SK-N-SH (cell line): ENCODE results near the gene SCNN1B. TPM values are rescaled to one million over a fixed set of nuclear protein-coding genes. Genes with fewer than 3 reads are reported as not detected.
"Not testable (repeated sequence)": the region's sequence is repeated elsewhere in the genome, so short reads cannot be mapped to it uniquely, and the experiment has no call there.

Source experiments
- CTCF ChIA-PET: fragments of 300-600, 350-600 bp; formaldehyde crosslinking; extraction: SDS; loops from one replicate; lab custom pipeline; 2021; lab: Yijun Ruan, JAX
- POLR2A ChIA-PET: fragments of 350-600 bp; sonication (Branson Sonifier 250); formaldehyde crosslinking; extraction: SDS; loops from one replicate; lab custom pipeline; 2020; ENCODE audit warnings: antibody characterized with exemption, inconsistent platforms; lab: Yijun Ruan, JAX
- DNase-seq: peaks from one replicate; pipeline ENCODE4 v3.0.0; 2012
- H2AFZ ChIP-seq: fragments of 200-600 bp; sonication (generic); 2 replicates; pipeline ENCODE4 v1.8.1; 2016; ENCODE audit warnings: antibody characterized with exemption, mild to moderate bottlenecking, low read depth
- H3F3A ChIP-seq: fragments of 200-600 bp; sonication (generic); replicated peaks from 2 replicates; pipeline ENCODE3; 2016; ENCODE audit warnings: antibody characterized with exemption, mild to moderate bottlenecking; ENCODE audit not compliant: insufficient read depth
- H3K27ac ChIP-seq, 2 experiments: fragments of 200-500 bp in 1 of 2; fragments of 200-600 bp in 1 of 2; sonication (Bioruptor generic) in 1 of 2; sonication (generic), shearing (Covaris generic) in 1 of 2; 2 replicates each; pipeline versions ENCODE4 v1.5.1 to v1.6.1; 2014 to 2016; ENCODE audit warnings: low read depth in 2 of 2, inconsistent platforms in 1 of 2, low read length in 1 of 2, mild to moderate bottlenecking in 1 of 2, mixed read lengths in 1 of 2
- H3K27me3 ChIP-seq: fragments of 200-600 bp; sonication (generic), shearing (Covaris generic); 2 replicates; pipeline ENCODE4 v1.6.1; 2016; ENCODE audit warnings: mixed run types; ENCODE audit not compliant: insufficient read depth
- H3K36me3 ChIP-seq, 2 experiments: fragments of 200-500 bp in 1 of 2; fragments of 200-600 bp in 1 of 2; sonication (Bioruptor generic) in 1 of 2; sonication (generic) in 1 of 2; replicated peaks in 1 of 2; 2 replicates each; pipeline versions ENCODE3 to v1.5.1; 2014 to 2016; ENCODE audit warnings: low read length in 1 of 2, mild to moderate bottlenecking in 1 of 2; ENCODE audit not compliant: insufficient read depth in 2 of 2, control insufficient read depth in 1 of 2
- H3K4me1 ChIP-seq, 2 experiments: fragments of 200-500 bp in 1 of 2; fragments of 200-600 bp in 1 of 2; sonication (Bioruptor generic) in 1 of 2; sonication (generic), shearing (Covaris generic) in 1 of 2; 2 replicates each; pipeline versions ENCODE4 v1.5.1 to v1.6.1; 2014 to 2016; ENCODE audit warnings: low read depth in 1 of 2, low read length in 1 of 2, mixed run types in 1 of 2; ENCODE audit not compliant: insufficient read depth in 2 of 2, control insufficient read depth in 1 of 2
- H3K4me2 ChIP-seq: fragments of 200-600 bp; sonication (generic), shearing (Covaris generic); 2 replicates; pipeline ENCODE4 v1.6.1; 2017; ENCODE audit warnings: mixed run types
- H3K4me3 ChIP-seq, 2 experiments: fragments of 200-500 bp in 1 of 2; fragments of 200-600 bp in 1 of 2; sonication (Bioruptor generic) in 1 of 2; sonication (generic), shearing (Covaris generic) in 1 of 2; 2 replicates each; pipeline versions ENCODE4 v1.5.1 to v1.8.1; 2014 to 2016; ENCODE audit warnings: low read depth in 2 of 2, inconsistent platforms in 1 of 2, low read length in 1 of 2, mild to moderate bottlenecking in 1 of 2, mixed read lengths in 1 of 2, moderate library complexity in 1 of 2
- H3K79me2 ChIP-seq: fragments of 200-600 bp; sonication (generic); 2 replicates; pipeline ENCODE4 v1.8.1; 2017; ENCODE audit warnings: mild to moderate bottlenecking; ENCODE audit not compliant: insufficient read depth
- H3K9ac ChIP-seq: fragments of 200-600 bp; sonication (generic); 2 replicates; pipeline ENCODE4 v1.6.1; 2017; ENCODE audit warnings: mixed run types
- H3K9me2 ChIP-seq: fragments of 200-600 bp; sonication (generic); 2 replicates; pipeline ENCODE4 v1.6.1; 2017; ENCODE audit warnings: mixed run types
- H3K9me3 ChIP-seq: fragments of 200-600 bp; sonication (generic); 2 replicates; pipeline ENCODE4 v1.6.1; 2017; ENCODE audit warnings: mixed run types, mild to moderate bottlenecking, moderate library complexity
- H4K20me1 ChIP-seq: fragments of 200-600 bp; sonication (generic); 2 replicates; pipeline ENCODE4 v1.6.1; 2017; ENCODE audit warnings: mild to moderate bottlenecking, mixed run types; ENCODE audit not compliant: insufficient read depth
- EP300 ChIP-seq, 2 experiments: IDR thresholded peaks; 2 replicates each; pipeline versions ENCODE4 v1.4.0 to v1.6.1; 2012; ENCODE audit warnings: borderline replicate concordance in 1 of 2, low read depth in 1 of 2, low read length in 1 of 2
- FOSL2 ChIP-seq: IDR thresholded peaks from 2 replicates; pipeline ENCODE4 v1.4.0; 2012; ENCODE audit warnings: low read depth, mild to moderate bottlenecking, moderate library complexity, borderline replicate concordance
- GATA2 ChIP-seq: sonication (generic); formaldehyde crosslinking; IDR thresholded peaks from 2 replicates; pipeline ENCODE4 v1.5.0; 2020; ENCODE audit warnings: mild to moderate bottlenecking, missing genetic modification reagents
- MEF2A ChIP-seq: IDR thresholded peaks from 2 replicates; pipeline ENCODE4 v1.4.0; 2012; ENCODE audit warnings: low read depth, borderline replicate concordance
- NRF1 ChIP-seq: IDR thresholded peaks from 2 replicates; pipeline ENCODE4 v1.6.1; 2012; ENCODE audit warnings: low read depth, mild to moderate bottlenecking, low read length
- POLR2AphosphoS5 ChIP-seq: IDR thresholded peaks from 2 replicates; pipeline ENCODE4 v1.6.1; 2012; ENCODE audit warnings: low read depth, low read length
- RFX5 ChIP-seq: IDR thresholded peaks from 2 replicates; pipeline ENCODE4 v1.6.1; 2012; ENCODE audit warnings: mild to moderate bottlenecking, improper control_type of control experiment, low read length
- SMC3 ChIP-seq: IDR thresholded peaks from 2 replicates; pipeline ENCODE4 v1.6.1; 2012; ENCODE audit warnings: low read depth, low read length, improper control_type of control experiment
- YY1 ChIP-seq: IDR thresholded peaks from 2 replicates; pipeline ENCODE4 v1.4.0; 2012; ENCODE audit warnings: low read depth, mild to moderate bottlenecking
- WGBS: methylation state at CpG from one replicate; pipeline ENCODE4 v1.1.6; 2017; ENCODE audit warnings: low lambda C conversion rate; 5-methylcytosine and 5-hydroxymethylcytosine counted together
- polyA plus RNA-seq, 3 experiments: library from polyadenylated mRNA; depleted of rRNA; stranded (reverse); fragments of >200 nt; gene quantifications; 2 replicates each; pipeline ENCODE4 v1.2.3, GENCODE V29; 2012
- TF ChIP-seq, protein P1 (sequence below): IDR thresholded peaks from 2 replicates; pipeline ENCODE4; 2012
- TF ChIP-seq, protein P2 (sequence below): fragments of 200-600 bp; sonication (generic); IDR thresholded peaks from 2 replicates; pipeline ENCODE4 v1.6.1; 2017; ENCODE audit warnings: antibody characterized with exemption, mild to moderate bottlenecking, moderate library complexity

SCNN1B gene
- polyA plus RNA-seq, 1 of the 3 experiments (the other 2 are of a cell fraction): not detected

DNA sequence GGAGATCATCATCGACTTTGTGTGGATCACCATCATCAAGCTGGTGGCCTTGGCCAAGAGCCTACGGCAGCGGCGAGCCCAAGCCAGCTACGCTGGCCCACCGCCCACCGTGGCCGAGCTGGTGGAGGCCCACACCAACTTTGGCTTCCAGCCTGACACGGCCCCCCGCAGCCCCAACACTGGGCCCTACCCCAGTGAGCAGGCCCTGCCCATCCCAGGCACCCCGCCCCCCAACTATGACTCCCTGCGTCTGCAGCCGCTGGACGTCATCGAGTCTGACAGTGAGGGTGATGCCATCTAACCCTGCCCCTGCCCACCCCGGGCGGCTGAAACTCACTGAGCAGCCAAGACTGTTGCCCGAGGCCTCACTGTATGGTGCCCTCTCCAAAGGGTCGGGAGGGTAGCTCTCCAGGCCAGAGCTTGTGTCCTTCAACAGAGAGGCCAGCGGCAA lies 78.4 kb downstream of the SCNN1B start:
- Histone ChIP-seq H3K79me2 (no peaks in the 10 kb centered on the region), H3F3A (no peaks in the 10 kb centered on the region), H3K4me3 (no peak overlapping the region), H3K27me3 (no peaks in the 10 kb centered on the region), H3K27ac (no peak overlapping the region), H2AFZ (no peak overlapping the region), H3K4me2 (no peak overlapping the region), H4K20me1 (no peaks in the 10 kb centered on the region), H3K36me3 (no peaks in the 10 kb centered on the region), H3K4me1 (no peaks in the 10 kb centered on the region), H3K9me2 (no peaks in the 10 kb centered on the region), H3K9me3 (no peaks in the 10 kb centered on the region), H3K9ac (no peak overlapping the region)
- CTCF ChIA-PET: interaction anchor here (0.9 to 1.6 kb wide), 4 partner anchors 53 to 482 kb away, joined by 3 to 4 read pairs (median 4); no protein-coding TSS in a partner anchor
- no peak for DNase-seq
- POLR2A ChIA-PET: no interaction called here
- TF ChIP-seq NRF1: no peak
- TF ChIP-seq EP300 (IDR thresholded peaks at IDR 0.05; ENCODE audit: borderline replicate concordance in 1 of 2, low read depth in 1 of 2, low read length in 1 of 2): no peak
- TF ChIP-seq, protein P1, sequence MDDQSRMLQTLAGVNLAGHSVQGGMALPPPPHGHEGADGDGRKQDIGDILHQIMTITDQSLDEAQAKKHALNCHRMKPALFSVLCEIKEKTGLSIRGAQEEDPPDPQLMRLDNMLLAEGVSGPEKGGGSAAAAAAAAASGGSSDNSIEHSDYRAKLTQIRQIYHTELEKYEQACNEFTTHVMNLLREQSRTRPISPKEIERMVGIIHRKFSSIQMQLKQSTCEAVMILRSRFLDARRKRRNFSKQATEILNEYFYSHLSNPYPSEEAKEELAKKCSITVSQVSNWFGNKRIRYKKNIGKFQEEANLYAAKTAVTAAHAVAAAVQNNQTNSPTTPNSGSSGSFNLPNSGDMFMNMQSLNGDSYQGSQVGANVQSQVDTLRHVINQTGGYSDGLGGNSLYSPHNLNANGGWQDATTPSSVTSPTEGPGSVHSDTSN: no peak
- no peak for TF ChIP-seq YY1
- TF ChIP-seq POLR2AphosphoS5: no peak
- no peak for TF ChIP-seq SMC3
- TF ChIP-seq MEF2A: no peak
- no peak for TF ChIP-seq GATA2 (CRISPR knock-in tag)
- TF ChIP-seq, protein P2, sequence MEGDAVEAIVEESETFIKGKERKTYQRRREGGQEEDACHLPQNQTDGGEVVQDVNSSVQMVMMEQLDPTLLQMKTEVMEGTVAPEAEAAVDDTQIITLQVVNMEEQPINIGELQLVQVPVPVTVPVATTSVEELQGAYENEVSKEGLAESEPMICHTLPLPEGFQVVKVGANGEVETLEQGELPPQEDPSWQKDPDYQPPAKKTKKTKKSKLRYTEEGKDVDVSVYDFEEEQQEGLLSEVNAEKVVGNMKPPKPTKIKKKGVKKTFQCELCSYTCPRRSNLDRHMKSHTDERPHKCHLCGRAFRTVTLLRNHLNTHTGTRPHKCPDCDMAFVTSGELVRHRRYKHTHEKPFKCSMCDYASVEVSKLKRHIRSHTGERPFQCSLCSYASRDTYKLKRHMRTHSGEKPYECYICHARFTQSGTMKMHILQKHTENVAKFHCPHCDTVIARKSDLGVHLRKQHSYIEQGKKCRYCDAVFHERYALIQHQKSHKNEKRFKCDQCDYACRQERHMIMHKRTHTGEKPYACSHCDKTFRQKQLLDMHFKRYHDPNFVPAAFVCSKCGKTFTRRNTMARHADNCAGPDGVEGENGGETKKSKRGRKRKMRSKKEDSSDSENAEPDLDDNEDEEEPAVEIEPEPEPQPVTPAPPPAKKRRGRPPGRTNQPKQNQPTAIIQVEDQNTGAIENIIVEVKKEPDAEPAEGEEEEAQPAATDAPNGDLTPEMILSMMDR: no peak
- whole genome bisulfite sequencing: 73% methylated on average over 3 of the region's 20 CpGs

DNA sequence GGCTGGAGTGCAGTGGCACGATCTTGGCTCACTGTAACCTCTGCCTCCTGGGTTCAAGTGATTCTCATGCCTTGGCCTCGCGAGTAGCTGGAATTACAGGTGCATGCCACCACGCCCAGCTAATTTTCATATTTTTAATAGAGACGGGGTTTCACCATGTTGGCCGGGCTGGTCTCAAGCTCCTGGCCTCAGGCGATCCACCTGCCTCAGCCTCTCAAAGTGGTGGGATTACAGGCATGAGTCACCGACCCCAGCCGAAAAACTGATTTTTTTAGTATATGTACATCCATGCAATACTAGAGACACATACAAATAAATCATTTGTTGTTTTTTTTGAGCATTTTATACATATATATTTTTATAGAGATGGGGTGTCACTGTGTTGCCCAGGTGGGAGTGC lies 79.6 kb downstream of the SCNN1B start:
- H2AFZ ChIP-seq, H3K36me3 ChIP-seq, H3K4me2 ChIP-seq, H3K79me2 ChIP-seq, H3K9ac ChIP-seq, H3K27me3 ChIP-seq, H4K20me1 ChIP-seq, H3F3A ChIP-seq, H3K27ac ChIP-seq, H3K9me2 ChIP-seq, H3K9me3 ChIP-seq, POLR2A ChIA-PET, H3K4me1 ChIP-seq, DNase-seq, H3K4me3 ChIP-seq: not testable (repeated sequence)
- CTCF ChIA-PET: interaction anchor here (0.6 to 1.2 kb wide), 3 partner anchors 54 to 199 kb away, joined by 3 read pairs; no protein-coding TSS in a partner anchor
- WGBS: 86% methylated on average over 9 of the region's 9 CpGs

DNA sequence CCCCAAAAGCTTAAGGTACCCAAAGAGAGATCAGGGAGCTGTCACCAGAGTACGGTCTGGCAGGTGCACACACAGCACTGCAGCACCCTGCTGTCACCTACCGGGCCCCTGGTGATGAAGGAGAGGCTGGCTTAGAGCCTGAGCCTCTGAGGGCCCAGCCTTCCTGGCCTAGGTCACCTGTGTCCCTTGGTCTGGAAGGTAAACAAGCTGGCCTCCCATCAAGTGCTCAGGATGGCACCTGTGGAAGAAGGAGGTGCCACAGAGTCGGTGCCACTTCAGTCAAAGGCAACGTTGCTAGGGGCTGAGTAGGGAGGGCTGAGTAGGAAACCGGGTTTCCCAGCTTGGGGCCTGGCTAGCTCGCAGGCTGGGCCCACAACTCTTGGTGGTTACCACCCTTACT lies 80.2 kb downstream of the SCNN1B start:
- H4K20me1 ChIP-seq: no peaks in the 10 kb centered on the region
- H3K9me3 ChIP-seq: no peaks in the 10 kb centered on the region
- WGBS: 72% methylated on average over 6 of the region's 6 CpGs
- no peak overlapping the region for H3K9ac ChIP-seq
- no peak for DNase-seq
- no peak overlapping the region for H3K27ac ChIP-seq
- H3K4me1 ChIP-seq: no peaks in the 10 kb centered on the region
- no peak overlapping the region for H2AFZ ChIP-seq
- H3K36me3 ChIP-seq: no peaks in the 10 kb centered on the region
- H3K9me2 ChIP-seq: no peaks in the 10 kb centered on the region
- CTCF ChIA-PET: interaction anchor here (0.9 to 1.2 kb wide), 2 partner anchors 54 to 199 kb away, joined by 3 read pairs; no protein-coding TSS in a partner anchor
- H3K79me2 ChIP-seq: no peaks in the 10 kb centered on the region
- TF ChIP-seq RFX5: no peak
- TF ChIP-seq FOSL2: no peak
- TF ChIP-seq MEF2A: no peak
- TF ChIP-seq, all 33 proteins: peak for 0
- H3K27me3 ChIP-seq: no peaks in the 10 kb centered on the region
- POLR2A ChIA-PET: no interaction called here
- no peak overlapping the region for H3K4me2 ChIP-seq
- H3K4me3 ChIP-seq: no peak overlapping the region
- no peaks in the 10 kb centered on the region for H3F3A ChIP-seq
